Mammary epithelial cell (primary cell): ENCODE measurements around the gene EXOC2.

Source experiments
- CTCF ChIP-seq, 2 donors: IDR thresholded peaks in 1 of 2; conservative IDR thresholded peaks in 1 of 2; 2 replicates each; pipeline ENCODE4 v1.5.1; 2011 to 2012; ENCODE audit warnings: inconsistent platforms in 2 of 2, low read length in 2 of 2, mild to moderate bottlenecking in 2 of 2, control low read depth in 1 of 2, low read depth in 1 of 2; ENCODE audit not compliant: insufficient read depth in 1 of 2; ENCODE audit errors: extremely low read depth in 1 of 2
- EZH2 ChIP-seq: IDR thresholded peaks from 2 replicates; pipeline ENCODE4 v1.6.1; 2012; ENCODE audit warnings: low read length, inconsistent platforms, borderline replicate concordance

GRCh38 chr6:447381-448165, 245.4 kb downstream of the EXOC2 start:
- TF ChIP-seq CTCF (conservative IDR thresholded peaks at IDR 0.05 in 1 of 2, IDR thresholded peaks at IDR 0.05 in 1 of 2; ENCODE audit: extremely low read depth in 1 of 2, insufficient read depth in 1 of 2, low read depth in 1 of 2, low read length in 2 of 2) = no peak
- no peak for TF ChIP-seq EZH2
